GM19372 (cell line): ENCODE results near the gene KPNA3.
A peak's percentile ranks its signal among the peaks of the same experiment; 100 is the strongest.

Experiments used
- ATAC-seq: cut with Tn5 transposase; IDR thresholded peaks from one replicate; pipeline ENCODE4 v1.9.1; 2021; ENCODE audit warnings: mild to moderate bottlenecking, low read depth, moderate library complexity; ENCODE audit not compliant: unreplicated experiment

KPNA3 gene

DNA sequence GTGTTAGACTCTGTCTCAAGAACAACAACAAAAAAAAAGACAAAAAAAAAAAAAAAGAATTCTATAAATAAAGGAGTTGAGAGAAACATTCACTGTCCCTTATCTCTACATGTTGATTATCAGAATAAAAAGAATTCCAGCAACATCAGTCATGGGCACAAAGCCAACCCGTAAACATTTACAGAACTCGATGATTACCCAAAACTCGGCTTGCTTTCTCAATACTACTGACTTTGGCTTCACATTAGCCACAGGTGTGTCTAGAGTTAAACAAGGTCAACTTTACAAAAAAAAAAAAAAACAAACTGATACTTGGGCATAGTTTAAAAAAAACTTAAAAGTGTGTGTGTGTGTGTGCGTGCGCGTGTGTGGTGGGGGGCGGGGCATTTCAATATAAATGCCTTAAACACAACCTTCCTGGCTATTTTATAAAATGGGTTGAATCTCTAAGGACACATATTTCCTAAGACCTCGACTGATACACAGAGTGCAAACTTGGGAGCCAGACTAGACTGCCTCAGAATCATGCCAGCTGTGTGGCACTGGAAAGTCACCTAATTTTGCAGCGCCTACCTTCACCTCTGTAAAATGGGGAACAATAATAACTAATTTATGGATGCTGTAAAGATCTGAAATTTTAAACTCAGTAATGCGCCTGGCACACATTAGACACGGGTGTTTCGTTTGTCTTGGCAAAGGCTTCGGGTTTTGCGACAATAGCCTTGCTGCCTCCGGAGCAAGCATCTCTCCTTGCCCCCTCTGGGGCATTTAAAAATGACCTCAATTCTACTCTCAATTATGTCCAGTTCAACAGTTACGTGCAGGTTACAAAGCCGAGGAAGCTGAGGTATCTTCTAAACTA lies 102.1 kb downstream of the KPNA3 start:
- ATAC-seq = peak; percentile 26

DNA sequence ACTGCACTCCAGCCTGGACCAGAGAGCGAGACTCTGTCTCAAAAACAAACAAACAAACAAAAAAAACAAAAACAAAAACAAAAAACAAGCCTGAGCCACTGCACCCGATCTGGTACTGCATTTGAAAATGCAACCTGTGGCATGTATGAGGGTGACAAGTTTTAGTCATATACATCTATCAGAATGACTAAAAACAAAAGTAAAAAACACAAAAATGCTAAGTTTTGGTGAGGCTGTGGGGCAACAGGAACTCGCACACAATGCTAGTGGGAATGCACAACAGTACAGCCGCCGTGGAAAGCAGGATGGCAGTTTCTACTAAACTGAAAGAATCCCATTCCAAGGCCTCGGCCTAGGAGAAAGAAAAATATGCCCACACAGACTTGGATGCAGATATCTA lies 109.0 kb downstream of the KPNA3 start:
- no peak for ATAC-seq

DNA sequence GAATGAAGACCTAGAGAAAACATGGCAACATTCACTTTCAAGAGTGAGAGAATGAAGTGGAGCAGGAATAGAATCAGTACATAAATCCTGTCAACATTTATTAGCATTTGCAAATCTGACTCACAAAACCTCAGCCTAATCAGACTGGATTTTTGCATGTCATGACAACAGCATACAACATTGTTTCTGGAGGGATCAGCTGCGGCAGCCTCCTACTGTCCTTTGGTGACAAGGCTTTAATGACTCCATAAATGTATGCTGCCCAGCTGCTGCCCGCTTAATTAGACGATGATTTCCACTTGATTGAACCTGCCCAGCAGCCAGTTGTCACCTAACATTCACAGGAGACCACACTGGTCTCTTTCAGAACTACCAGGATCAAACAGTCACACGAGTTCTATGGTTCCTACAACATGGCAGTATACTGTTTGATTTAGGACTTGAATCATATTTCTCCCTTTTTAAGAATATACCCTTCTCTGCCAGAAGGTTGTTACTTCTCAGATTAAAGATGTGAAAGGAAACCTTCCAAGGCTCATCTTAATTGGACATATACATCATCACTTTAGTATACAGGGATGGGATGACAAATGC lies 110.5 kb downstream of the KPNA3 start:
- ATAC-seq = no peak

DNA sequence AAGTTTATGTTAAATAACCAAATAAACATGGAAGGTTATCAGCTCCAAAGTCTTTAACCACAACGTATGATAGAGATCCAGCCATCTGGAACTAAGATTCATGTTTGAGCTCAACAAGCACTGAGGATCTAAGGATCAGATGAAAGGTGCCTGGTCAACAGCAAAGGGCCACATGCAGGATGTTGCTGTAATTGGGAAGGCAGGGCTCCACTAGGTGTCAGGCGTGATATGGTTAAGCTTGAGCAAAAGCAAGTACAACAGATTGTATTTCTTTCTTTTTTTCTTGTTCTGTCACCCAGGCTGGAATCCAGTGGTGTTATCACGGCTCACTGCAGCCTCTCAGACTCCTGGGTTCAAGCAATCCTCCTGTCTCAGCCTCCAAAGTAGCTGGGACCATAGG lies 113.2 kb downstream of the KPNA3 start:
- ATAC-seq = no peak

DNA sequence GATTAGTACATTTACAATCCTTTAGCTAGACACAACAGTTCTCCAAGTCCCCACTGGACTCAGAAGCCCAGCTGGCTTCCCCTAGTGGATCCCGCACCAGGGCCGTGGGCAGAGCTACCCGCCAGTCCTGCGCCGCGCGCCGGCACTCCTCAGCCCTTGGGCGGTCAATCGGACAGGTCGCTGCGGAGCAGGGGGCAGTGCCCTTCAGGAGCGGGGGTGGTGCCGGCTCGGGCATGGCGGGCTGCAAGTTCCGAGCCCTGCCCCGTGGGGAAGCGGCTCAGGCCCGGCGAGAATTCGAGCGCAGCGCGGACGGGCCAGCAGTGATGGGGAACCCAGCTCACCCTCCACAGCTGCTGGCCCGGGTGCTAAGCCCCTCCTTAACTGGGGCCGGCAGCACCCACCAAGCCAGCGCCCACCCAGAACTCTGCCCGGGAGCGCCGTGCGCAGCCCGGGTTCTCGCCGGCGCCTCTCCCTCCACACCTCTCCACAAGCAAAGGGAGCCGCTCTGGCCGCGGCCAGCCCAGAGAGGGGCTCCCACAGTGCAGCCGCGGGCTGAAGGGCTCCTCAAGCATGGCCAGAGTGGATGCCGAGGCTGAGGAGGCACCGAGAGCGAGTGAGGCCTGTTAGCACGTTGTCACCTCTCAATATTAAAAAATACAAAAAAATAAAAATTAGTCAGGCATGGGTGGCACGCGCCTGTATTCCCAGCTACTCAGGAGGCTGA lies 114.1 kb downstream of the KPNA3 start:
- no peak for ATAC-seq

DNA sequence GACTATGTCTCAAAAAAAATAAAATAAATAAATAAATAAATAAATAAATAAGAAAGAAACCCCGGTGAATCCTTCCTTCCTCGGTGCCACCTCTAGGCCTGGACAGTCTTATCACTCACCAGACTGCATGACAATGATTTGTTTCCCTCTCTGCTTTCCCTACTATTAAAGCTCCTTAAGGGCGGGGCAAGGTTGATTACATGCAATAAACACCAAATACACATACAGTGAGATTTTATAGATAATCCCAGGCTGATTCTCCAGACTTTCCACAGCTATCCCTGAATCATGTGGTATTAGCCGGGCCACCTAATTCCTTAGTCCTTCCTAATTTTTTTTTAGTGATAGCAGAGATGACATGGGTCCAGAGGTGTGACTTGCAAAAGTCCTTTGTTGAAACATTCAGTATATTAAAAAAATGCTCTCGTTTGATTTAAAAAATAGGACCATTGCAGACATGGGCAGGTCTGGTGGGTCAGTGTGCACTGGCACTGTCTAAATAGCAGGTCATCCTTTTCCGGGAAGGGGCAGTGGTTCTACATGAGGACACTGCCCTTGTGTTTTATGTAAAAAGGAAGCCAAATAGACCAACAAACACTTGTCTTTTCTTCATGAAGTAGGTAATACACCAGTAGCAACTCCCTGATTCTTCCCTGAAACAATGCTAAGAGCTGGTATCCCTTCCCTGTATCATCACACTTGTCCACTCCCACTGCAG lies 115.7 kb downstream of the KPNA3 start:
- no peak for ATAC-seq

DNA sequence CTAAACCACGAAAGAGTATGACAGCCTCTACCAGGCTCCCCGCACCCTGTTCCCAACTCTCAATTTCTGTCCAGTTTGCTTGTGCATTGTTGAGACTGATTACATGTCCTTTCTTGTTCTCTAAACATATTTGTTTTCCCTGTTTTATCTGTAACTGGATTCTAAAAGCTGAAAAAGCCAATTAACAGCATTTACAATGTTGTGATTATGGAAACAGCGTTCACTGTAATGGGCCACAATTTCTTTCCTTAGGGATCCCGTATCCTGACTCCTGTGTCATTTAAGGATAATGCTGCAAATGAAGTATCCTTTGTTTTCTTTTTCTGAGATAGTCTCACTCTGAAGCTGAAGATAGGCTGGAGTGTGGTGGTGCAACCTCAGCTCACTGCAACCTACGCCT lies 121.7 kb downstream of the KPNA3 start:
- ATAC-seq = no peak

DNA sequence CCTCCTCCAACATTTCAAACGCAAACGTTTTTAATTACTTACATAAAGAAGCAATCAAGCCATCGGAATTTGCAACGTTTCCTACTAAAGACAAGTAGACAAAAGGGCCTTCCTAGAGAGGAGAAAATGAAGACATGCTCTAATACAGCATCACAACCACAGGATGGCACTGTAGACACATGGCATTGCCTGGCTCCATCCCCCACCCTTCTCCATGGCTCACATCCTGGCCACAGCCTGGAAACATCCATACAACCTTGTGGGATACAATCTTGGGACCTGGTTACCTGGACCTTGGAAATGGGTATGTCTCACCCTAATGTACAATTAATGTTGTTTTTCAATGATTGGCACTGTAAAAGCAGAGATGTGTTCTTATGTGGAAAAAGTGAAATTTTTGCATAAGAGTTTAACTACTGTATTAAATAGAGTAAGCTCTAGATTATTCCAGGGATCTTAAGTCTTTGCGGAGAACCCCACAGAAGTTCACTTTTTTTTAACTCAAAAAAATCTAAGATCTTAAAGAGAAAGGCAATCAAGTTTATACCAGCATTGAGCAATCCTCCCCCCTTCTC lies 122.7 kb downstream of the KPNA3 start:
- ATAC-seq = no peak

DNA sequence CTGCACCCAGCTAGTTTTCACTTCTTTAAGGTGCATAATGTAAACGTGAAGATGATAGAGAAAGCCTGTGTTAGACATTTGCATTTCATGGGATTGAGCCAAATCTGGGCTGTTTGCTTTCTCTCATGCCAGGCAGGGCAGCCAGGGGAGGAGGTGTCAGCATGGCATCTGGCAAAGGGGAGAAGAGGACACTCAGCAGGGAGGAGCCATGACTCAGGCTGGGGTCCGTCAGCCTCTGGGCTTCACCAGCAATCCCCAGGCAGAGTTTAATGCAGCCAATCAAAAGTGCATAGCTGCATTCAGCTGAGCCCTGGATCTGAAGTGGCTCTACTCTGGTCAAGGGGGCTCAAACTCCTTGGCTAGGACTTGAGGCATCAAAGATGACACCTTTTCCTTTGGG lies 124.7 kb downstream of the KPNA3 start:
- ATAC-seq = no peak

DNA sequence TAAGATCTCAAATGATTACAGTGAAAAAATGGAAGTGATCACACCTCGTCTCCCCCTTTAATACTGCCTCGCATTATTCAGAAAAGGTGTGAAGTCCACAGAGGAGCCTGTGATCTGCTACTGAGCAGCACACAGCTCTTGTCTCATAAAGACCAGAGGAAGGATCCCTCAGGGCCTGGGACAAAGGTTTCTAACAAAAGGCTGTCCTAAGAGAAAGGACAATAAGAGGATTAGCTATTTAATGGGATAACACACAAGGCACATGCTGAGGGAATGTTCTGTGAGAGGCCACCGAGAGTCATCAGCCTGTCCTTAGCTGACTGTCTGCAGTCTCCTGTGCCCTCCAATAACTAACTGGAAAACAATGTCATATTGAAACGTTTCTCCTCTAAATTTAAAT lies 127.9 kb downstream of the KPNA3 start:
- ATAC-seq = no peak

DNA sequence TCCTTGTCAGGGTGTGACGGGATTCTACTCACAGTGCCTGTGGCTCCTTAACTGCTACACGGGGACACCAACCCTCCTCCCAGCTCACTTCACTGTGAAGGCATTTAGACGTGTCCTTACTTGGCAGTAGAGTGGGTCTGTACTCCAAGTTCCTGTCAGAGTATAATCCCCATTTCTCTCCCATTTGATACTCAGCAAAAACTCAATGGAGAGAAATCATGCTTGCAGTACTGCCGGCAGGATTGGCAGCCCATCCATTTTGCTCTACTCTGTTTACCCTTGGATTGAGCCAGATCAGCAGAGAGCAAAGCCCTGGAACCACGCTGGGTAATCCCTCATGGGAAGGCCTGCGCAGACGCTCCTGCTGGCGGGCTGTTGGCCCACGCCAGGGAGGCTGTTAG lies 135.2 kb downstream of the KPNA3 start:
- ATAC-seq = no peak

DNA sequence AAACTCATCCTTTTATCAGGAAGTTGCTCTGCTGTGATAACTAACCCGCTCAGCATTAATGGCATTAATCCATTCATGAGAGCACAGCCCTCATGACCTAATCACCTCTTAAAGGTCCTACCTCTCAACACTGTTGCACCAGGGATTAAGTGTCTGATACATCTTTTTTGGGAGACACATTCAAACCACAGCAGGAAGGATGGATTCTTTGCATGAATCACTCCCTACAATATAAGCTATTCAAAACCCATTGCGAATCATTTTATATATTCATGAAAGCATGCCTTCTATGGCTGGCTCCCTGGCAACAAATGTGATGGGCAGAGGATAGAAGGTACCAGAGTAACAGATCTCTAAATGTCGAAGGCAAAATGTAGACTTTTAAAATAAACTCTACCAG lies 136.6 kb downstream of the KPNA3 start:
- no peak for ATAC-seq

DNA sequence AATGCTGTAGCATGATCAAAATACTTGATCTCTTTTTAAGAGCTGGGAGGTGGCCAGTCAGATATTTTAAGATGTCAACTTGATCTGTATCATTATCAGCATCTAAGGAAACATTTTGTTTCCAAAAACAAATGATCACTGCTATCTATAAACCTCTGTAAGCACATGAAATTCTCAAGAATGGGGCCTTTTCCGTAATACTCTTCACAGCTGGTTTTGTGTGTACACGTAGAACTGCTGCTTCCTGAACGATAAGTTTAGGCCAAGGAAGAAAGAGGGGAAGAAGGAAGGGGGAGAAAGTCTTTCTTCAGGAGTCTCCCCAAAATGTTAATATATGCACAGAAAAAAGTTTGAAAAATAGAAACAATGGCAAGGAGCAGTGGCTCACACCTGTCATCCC lies 138.5 kb downstream of the KPNA3 start:
- no peak for ATAC-seq

DNA sequence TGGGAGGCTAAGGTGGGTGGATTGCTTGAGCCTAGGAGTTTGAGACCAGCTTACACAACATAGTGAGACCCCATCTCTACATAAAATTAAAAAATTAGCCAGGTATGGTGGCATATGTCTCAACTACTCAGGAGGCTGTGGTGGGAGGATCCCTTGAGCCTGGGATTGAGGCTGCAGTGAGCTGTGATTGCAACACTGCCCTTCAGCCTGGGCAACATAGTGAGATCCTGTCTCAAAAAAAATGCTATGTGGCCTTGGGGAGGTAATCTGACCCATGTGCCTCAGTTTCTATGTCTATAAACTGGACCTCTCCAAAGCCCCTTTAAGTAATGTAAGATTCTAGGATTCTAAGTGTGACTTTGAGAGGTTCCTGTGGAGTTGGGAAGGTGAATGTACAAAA lies 139.0 kb downstream of the KPNA3 start:
- no peak for ATAC-seq

DNA sequence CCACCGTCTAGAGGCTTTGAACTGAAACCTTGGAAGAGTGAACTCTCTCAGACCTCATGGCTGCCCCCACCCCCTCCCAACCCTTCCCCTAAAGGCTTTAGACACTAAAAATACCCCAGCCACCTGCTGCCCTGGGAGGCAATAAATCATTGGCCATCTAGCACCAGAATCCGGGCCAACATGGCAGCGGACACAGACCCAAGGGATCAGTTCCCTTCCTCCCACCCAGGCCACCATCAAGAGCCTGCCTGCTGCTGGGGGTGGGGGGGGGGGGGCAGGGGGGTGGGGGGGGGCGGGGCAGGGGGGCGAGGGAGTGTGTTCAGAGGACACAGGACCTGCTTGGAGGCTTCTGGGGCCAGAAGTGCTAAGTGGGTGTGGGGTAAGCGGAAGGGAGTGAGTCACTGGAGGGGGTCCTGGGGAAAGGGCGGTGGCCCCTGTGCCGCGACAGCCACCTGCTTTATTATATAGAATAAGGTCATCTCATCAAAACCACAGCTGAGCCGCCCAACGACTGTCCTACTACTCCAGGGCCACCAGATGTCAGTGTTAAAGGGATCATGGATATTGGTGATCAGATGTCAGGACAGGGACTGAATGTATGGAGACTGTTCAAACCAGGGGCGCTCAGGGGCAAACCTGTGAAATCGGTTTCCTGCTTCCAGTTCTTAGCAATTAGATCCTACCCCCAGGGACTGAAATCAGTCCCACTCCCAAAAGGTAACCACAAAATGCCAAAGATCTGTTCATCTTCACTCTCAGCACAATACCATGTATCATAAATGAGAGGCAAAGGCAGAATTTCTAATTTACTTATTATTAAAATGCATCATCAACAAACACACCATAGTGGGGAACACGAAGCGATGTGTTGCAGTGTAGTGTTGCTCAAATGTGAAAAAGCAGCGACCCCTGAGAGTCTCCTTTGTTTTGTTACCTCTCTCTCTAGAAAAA lies 139.9 kb downstream of the KPNA3 start:
- ATAC-seq = no peak

DNA sequence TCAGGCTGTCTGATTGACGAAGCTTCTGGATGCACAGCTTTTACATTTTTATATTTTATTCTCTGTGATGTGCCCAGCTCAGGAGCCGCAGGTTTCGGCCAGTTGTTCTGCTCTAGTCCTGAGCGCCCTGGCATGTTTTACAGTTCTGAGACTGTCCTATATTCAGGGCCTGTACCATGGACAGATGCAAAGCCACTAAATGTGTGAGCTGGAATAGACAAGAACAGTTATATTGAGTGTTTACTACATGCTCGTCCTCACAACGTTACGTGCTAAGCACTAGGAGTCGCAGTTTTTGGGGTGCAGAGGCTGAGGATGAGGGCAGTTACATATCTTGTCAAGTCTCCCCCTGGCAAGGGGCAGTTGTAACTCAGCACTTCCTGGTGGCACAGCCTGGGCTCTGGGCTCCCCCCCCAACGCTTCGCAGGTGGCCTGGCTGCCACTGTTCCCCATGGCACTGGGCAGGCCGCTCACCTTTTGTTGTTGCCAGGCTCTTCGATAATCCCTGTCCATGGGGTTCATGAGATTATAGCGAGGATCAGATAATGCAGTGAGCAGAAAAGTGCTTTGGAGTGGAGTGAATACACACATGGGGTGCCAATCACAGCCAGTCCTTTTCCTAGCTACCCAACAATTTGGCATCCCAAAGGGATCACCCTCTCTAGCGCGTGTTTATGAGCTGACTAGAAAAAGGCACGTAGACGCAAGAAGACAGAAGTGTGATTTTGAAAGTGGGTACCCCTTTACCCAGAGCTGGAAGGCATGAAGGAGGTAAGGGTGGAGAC lies 140.7 kb downstream of the KPNA3 start:
- no peak for ATAC-seq

DNA sequence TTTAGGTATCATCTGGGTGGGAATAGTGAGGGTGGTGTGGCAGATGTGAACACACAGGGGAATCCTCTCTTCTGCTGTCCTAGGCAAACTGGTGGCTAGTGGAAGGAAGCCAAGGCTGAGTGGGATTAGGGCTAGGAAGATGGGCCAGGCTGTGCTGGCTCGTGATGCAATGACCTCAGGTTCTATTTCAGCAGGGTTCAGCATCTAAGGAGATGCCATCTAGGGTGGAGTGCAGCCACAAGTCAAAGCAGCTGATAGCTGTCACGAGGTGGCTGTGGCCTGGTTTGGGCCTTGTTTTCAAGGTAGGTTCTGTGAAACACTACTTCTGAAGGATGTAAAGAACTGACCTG lies 142.5 kb downstream of the KPNA3 start:
- no peak for ATAC-seq
